Measurements from ENCODE around the gene MAML2. TPM values are rescaled to one million over a fixed set of nuclear protein-coding genes. Genes with fewer than 3 reads are reported as not detected.

MAML2 gene
- total and polyA plus RNA-seq, 9 of the 15 experiments (the other 6 are each of a cell fraction or from before 2014, with no cell fraction given) = 0.79 to 6.8 (median 4.8) TPM

- Histone ChIP-seq H3K9ac (ENCODE audit: insufficient read depth in 1 of 2, low read depth in 2 of 2, low read length in 2 of 2) (no peak overlapping the region), H2AFZ (ENCODE audit: low read depth, low read length) (0 out of 2 replicates have a peak overlapping the region, but pooled peaks have one; percentile 10), H3K4me3 (no peak overlapping the region), H3K4me2 (ENCODE audit: insufficient read depth, low read length) (no peak overlapping the region), H3K9me1 (ENCODE audit: control insufficient read depth, insufficient read depth, low read length) (no peaks in the 10 kb centered on the region), H3K36me3 (ENCODE audit: control insufficient read depth, insufficient read depth, low read length) (no peaks in the 10 kb centered on the region), H3K27me3 (ENCODE audit: control insufficient read depth in 2 of 2, insufficient read depth in 2 of 2, low read length in 2 of 2) (no peaks in the 10 kb centered on the region), H3K79me2 (ENCODE audit: control insufficient read depth, insufficient read depth, low read length) (no peaks in the 10 kb centered on the region; the same call in 2 of the 3 replicates), H3K9me3 (replicated peaks; ENCODE audit: control insufficient read depth, insufficient read depth, low read depth, low read length) (no peaks in the 10 kb centered on the region), H4K20me1 (replicated peaks; ENCODE audit: control insufficient read depth, insufficient read depth, low read length) (no peaks in the 10 kb centered on the region), H3K4me1 (replicated peaks in 1 of 2; ENCODE audit: control insufficient read depth in 2 of 2, insufficient read depth in 2 of 2, low read length in 2 of 2) (peaks cover 0 to 6% of the 10 kb centered on the region in 2 experiments; a peak in 2 of 5 replicates), H3K27ac (ENCODE audit: extremely low read depth, low read depth, low read length) (no peak overlapping the region)
- POLR2A ChIA-PET = no interaction called here
- BruUV-seq (replicated peaks) = no TSS peak
- in situ Hi-C loops (cut with MboI) = no loop called here
- FAIRE-seq (no peak), ATAC-seq (no peak), DNase-seq (ENCODE audit: extremely low read depth in 1 of 4, low spot score in 3 of 4) (no peak)
- WGBS (ENCODE audit: insufficient coverage, low coverage, missing lambda C conversion rate) = 49% methylated on average over 3 of the region's 3 CpGs
- CTCF ChIA-PET (ENCODE audit: low intra/inter-chr PET ratio) = no interaction called here
- intact Hi-C loops (cut with micrococcal nuclease) = loop anchor here (5.0 kb wide), 1 partner anchor 49 kb away; the partner anchor contains the start of gene MAML2
- TF ChIP-seq TRIM25 (IDR thresholded peaks at IDR 0.05; ENCODE audit: borderline replicate concordance) (no peak), THAP12 (CRISPR knock-in tag; IDR thresholded peaks at IDR 0.05) (no peak), CAMTA2 (CRISPR knock-in tag; conservative IDR thresholded peaks at IDR 0.05) (no peak), ZBTB34 (CRISPR knock-in tag; IDR thresholded peaks at IDR 0.05) (no peak), ZNF444 (CRISPR knock-in tag; IDR thresholded peaks at IDR 0.05) (no peak), ZNF134 (CRISPR knock-in tag; conservative IDR thresholded peaks at IDR 0.05) (no peak), ARID3B (CRISPR knock-in tag; IDR thresholded peaks at IDR 0.05; ENCODE audit: borderline replicate concordance) (no peak), FOXK2 (conservative IDR thresholded peaks at IDR 0.05 in 1 of 2, IDR thresholded peaks at IDR 0.05 in 1 of 2; ENCODE audit: low read depth in 2 of 2) (no peak)
Measured at GRCh38 chr11:96293598-96294021, 49.4 kb downstream of the MAML2 start.

Measured in K562 (cell line).